AG09319 (cell line): ENCODE results near the gene POLE.

Experiments
- DNase-seq: peaks from one replicate; pipeline ENCODE4 v3.0.0-alpha.2; 2010; ENCODE audit warnings: low read depth; ENCODE audit errors: extremely low read depth
- TF ChIP-seq, protein P1 (sequence below): IDR thresholded peaks from 2 replicates; pipeline ENCODE4 v1.5.1; 2011; ENCODE audit warnings: low read depth, mild to moderate bottlenecking, inconsistent platforms, low read length, moderate library complexity

The POLE gene

DNA sequence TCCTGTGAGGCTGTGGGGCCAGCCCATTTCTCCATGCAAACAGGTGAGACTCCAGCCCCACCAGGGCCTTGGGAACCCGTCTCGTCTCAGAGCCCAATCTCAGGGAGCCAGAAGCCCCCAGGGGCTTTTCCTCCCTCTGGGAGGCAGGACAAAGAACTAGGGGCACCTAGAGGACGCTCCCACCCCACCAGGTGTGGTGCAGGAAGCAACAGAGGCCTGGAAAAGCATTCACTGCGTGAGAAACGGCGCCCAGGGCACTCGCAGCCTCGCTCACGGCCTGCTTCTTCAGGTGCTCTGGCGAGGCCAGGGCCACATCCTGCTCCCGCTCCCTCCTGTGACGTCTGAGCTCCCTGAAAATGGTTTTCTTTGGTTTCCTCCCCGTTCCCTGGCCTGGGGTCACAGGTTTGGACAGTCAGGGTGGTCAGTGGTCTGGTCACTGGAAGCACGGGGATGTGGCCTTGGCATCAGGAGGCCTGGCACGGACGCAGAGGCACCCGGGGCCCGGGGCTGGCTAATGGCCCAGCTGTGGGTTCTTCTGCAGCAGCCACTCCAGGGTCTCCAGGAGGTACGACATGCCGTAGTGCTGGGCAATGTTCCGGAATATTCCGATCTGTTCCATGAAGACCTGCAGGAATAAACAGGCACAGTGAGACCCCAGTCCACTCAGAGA, 62.8 kb downstream of the POLE start:
- TF ChIP-seq, protein P1, sequence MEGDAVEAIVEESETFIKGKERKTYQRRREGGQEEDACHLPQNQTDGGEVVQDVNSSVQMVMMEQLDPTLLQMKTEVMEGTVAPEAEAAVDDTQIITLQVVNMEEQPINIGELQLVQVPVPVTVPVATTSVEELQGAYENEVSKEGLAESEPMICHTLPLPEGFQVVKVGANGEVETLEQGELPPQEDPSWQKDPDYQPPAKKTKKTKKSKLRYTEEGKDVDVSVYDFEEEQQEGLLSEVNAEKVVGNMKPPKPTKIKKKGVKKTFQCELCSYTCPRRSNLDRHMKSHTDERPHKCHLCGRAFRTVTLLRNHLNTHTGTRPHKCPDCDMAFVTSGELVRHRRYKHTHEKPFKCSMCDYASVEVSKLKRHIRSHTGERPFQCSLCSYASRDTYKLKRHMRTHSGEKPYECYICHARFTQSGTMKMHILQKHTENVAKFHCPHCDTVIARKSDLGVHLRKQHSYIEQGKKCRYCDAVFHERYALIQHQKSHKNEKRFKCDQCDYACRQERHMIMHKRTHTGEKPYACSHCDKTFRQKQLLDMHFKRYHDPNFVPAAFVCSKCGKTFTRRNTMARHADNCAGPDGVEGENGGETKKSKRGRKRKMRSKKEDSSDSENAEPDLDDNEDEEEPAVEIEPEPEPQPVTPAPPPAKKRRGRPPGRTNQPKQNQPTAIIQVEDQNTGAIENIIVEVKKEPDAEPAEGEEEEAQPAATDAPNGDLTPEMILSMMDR: no peak

DNA sequence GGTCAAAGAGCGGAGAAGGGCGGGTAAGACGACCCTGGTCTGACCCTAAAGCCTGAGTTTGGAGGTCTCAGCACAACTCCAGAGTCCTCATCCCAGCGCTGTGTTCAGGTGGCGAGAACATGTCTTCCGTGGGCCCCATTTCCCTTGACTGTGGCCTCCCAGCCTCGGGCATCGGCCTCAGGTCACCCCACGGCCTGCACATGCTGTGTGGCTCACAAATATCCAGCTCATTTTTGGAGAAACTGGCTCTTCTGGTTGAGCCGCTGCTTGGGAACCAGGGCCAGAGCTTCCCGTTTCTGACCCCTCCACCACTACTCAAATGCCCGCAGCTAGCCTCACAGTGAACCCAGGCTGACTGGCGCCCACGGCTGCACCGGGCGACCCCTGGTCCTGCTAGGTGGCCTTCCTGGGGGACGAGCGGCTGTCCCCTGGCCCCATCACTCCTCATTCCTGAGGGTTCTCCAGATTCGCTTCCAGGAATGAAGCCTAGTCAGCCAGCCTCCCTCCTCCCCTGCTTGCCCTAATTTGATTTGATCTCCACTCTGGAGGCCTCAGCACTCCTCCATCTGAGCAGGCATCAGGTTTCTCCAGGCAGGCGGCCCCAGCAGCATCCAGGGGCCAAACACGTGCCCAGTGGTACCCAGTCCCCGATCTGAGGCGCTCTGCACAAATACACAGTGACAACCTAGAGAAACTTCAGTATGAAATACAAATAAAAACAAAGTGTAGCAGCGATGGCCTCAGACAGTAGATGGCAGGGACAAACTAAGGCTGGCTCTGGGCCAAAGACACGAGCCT, 63.9 kb downstream of the POLE start:
- no peak for DNase-seq
- TF ChIP-seq, protein P1: no peak

More for the DNA sequence above, 62.8 kb downstream of the POLE start:
- DNase-seq: no peak

DNA sequence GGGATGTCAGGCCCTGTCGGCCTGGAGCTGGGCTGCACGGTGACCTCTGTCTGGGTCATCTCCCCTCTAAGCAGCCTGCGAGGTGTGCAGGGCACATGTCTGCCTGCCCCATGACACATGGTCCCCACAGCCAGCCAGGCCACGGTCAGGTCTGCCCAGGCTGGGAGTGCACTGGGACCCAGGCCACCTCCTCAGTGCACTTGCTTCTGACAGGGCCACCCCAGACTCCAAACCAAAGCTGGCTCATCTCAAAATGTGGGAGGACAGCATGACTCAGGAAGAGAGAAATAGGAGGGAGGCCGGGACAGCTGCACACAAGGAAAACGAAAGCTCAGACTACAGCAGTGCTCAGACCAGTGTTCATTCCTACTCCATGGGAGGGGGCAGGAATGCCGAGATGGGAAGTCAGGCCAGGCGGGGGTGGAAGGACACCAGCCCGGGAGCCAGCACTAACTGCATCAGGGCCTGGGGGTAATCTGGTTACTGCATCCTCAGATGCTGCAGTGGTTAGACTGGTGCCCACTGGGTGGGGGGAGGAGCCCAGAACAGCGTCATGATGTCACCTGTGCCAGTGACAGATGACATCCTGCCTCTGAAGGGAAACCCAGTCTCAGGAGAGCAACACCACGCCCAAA, 64.6 kb downstream of the POLE start:
- no peak for DNase-seq

DNA sequence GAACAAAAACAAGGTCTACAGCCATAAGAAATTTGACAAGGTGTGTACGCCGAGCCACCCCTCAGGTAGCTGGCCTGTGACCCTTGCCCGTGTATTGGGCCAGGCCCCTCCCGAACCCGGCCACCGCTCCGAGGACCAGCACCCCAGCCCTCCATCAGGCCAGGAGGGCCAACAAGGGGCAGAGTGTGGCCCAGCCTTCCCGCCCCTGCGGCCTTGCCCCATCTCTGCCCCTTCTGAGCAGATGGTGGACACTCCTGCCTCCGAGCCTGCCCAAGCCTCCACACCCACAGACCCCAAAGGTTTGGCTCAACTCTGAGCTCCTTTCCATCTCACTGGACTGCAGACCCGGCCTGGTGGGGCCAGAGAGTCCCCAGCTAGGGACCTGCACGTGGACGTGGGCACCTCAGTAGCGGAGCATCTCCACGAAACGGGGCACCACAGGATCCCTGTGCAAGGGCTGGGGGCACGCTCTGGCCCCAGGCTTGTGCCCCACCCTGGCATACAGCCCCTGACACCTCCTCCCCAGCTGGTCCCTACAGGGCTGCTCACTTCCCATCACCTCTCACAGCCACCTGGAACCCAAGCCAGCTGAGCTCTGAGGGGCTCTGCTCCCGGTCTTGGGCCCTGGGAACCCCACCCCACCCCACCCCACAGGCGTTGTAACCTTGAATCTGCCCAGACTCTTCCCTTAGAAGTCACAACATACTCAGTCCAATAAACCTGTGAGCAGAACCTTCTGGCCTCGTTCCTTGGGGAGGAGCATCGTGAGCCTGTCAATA, 65.3 kb downstream of the POLE start:
- TF ChIP-seq, protein P1: no peak
- no peak for DNase-seq

More for the DNA sequence above, 64.6 kb downstream of the POLE start:
- TF ChIP-seq, protein P1: no peak

DNA sequence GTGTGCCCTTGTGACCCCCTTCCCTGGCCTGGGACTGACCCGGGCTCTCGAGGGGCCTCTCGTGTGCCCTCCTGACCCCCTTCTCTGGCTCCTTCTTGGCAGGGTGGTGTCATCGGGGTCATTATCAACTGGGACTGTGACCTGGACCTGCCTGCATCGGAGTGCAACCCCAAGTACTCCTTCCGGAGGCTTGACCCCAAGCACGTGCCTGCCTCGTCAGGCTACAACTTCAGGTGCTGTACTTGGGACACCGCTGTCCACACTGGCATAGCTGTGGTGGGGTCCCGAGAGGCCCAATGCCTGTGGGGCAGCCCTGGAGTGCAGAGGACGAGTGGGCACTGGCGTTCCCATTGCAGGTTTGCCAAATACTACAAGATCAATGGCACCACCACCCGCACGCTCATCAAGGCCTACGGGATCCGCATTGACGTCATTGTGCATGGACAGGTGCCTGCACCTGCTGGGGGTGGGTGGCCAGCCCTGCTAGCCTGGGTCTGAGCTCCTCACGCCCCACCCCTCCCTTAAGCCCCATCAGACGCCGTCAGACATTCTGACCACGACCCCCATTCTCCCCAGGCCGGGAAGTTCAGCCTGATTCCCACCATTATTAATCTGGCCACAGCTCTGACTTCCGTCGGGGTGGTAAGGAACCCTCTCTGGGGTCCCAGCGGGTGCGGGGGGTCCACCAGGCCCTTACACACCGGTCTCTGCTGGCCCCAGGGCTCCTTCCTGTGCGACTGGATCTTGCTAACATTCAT, 66.1 kb downstream of the POLE start:
- TF ChIP-seq, protein P1: no peak
- no peak for DNase-seq

DNA sequence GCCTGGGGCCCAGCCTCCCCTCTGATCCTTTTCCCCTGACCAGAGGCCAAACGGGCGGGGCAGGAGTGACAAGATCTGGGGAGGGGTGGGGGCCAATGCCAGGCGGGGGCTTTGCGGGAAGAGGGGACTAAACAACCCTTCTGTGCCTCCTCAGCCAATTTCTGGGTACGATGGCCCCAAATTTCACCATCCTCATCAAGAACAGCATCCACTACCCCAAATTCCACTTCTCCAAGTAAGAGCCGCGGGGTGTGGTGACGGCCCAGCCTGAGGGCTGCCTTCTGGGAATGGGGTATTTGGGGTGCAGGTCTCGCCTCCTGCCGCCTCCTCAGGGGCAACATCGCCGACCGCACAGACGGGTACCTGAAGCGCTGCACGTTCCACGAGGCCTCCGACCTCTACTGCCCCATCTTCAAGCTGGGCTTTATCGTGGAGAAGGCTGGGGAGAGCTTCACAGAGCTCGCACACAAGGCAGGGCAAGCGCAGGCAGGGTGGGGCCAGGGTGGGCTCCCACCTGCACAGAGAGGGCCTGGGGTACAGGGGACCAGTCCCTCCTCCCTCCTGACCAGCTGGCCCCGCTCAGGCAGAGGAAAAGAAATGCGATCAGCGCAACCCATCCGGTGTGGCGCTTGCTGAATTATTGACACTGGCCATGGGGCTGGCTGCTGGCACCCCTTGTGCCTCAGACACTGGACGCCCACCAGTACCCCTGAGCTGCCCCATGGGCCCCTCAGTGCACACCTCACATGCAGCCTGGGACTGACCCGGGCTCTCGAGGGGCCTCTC, 66.8 kb downstream of the POLE start:
- TF ChIP-seq, protein P1: no peak
- DNase-seq: no peak
